GM23248 (cell line): Measurements from ENCODE around the gene BRME1.

ENCODE experiments used
- EZH2 ChIP-seq: fragments of 200-600 bp; sonication (generic); IDR thresholded peaks from 2 replicates; pipeline ENCODE4 v1.6.1; 2018; ENCODE audit warnings: antibody characterized with exemption, mild to moderate bottlenecking; ENCODE audit not compliant: insufficient read depth, poor library complexity, severe bottlenecking
- EZH2phosphoT487 ChIP-seq: fragments of 200-600 bp; sonication (generic); IDR thresholded peaks from 2 replicates; pipeline ENCODE4 v1.6.1; 2018; ENCODE audit warnings: antibody characterized with exemption, moderate library complexity, mild to moderate bottlenecking, low read depth; ENCODE audit not compliant: insufficient read depth

- TF ChIP-seq EZH2, result no peak
- no peak for TF ChIP-seq EZH2phosphoT487
These were observed 37.3 kb downstream of the BRME1 start for GRCh38 chr19:13868663-13869062.
